C4-2B (cell line): Measurements from ENCODE around the gene DLG4.

Experiments
- CTCF ChIP-seq: fragments of 450-650 bp; conservative IDR thresholded peaks from 2 replicates; pipeline ENCODE4 v1.5.1; 2017; ENCODE audit warnings: mild to moderate bottlenecking
- ZFX ChIP-seq: fragments of 450-650 bp; IDR thresholded peaks from 2 replicates; pipeline ENCODE4 v1.6.1; 2017

- TF ChIP-seq CTCF (no peak; the same call in 1 of the 2 replicates), ZFX (peak; percentile 69)
These were observed 32.8 kb upstream of the DLG4 start, which contains the start of gene ELP5 for GRCh38 chr17:7252176-7253043.
